ENCODE measurements around the gene YRDC. TPM values are rescaled to one million over a fixed set of nuclear protein-coding genes. Genes with fewer than 3 reads are reported as not detected.

Gene YRDC
- total RNA-seq, 1 donor from 2014 or later = 14.3 TPM

DNA sequence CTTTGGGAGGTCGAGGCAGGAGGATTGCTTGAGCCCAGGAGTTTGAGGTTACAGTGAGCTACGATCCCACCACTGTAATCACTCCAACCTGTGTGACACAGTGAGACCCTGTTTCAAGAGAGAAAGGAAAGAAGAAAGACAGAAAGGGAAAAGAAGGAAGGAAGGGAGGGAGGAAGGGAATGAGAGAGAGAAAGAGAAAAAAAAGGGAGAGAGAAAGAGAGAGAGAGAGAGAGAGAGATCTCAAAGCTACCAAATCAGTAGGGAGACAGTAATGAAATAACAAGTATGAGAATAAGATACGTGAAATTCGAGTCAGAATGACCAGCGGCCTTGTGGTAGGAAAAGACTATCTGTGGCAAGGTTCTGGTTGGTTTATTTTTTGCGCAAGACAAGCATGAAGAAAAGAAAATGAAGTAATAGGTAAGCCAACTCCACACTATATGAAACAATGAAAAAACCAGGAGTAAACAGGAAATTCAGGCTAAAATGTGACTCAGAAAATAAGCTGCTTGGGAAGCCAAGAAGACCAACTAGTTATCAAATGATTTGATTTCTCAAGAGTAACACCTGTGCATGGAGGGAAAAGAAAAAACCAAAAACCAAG, 42.4 kb upstream of the YRDC start:
- no peak overlapping the region for H3K4me3 Mint-ChIP-seq (ENCODE audit: unreplicated experiment)
- H3K9me3 Mint-ChIP-seq (ENCODE audit: unreplicated experiment) = no peaks in the 10 kb centered on the region
- H3K4me1 Mint-ChIP-seq (ENCODE audit: unreplicated experiment) = peaks cover 14% of the 10 kb centered on the region
- no peak overlapping the region for H3K27ac Mint-ChIP-seq (ENCODE audit: unreplicated experiment)
- H3K27me3 Mint-ChIP-seq (ENCODE audit: unreplicated experiment) = no peaks in the 10 kb centered on the region
- TF ChIP-seq, protein P1, sequence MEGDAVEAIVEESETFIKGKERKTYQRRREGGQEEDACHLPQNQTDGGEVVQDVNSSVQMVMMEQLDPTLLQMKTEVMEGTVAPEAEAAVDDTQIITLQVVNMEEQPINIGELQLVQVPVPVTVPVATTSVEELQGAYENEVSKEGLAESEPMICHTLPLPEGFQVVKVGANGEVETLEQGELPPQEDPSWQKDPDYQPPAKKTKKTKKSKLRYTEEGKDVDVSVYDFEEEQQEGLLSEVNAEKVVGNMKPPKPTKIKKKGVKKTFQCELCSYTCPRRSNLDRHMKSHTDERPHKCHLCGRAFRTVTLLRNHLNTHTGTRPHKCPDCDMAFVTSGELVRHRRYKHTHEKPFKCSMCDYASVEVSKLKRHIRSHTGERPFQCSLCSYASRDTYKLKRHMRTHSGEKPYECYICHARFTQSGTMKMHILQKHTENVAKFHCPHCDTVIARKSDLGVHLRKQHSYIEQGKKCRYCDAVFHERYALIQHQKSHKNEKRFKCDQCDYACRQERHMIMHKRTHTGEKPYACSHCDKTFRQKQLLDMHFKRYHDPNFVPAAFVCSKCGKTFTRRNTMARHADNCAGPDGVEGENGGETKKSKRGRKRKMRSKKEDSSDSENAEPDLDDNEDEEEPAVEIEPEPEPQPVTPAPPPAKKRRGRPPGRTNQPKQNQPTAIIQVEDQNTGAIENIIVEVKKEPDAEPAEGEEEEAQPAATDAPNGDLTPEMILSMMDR (IDR thresholded peaks at IDR 0.05) = no peak
- no peak for DNase-seq (ENCODE audit: extremely low spot score, unreplicated experiment)
- H3K36me3 Mint-ChIP-seq (ENCODE audit: unreplicated experiment) = peaks cover 10% of the 10 kb centered on the region

DNA sequence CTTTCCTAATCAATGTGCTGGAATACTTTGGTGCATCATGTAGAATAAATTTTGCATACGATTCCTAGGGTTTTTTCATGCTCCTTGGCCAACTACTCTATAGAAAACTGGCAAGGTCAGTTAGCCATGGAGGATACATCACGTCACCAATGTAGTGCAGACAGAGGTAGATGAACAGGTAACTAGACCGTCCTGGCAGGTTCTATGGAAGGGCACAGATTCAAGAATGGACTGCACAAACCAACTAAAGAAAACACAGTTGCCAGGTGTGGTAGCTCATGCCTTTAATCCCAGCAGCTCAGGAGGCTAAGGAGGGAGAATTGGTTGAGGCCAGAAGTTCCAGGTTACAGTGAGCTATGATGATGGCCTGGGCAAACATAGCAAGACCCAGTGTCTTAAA, 41.5 kb upstream of the YRDC start:
- peaks cover 9% of the 10 kb centered on the region for H3K4me1 Mint-ChIP-seq (ENCODE audit: unreplicated experiment)
- no peak overlapping the region for H3K4me3 Mint-ChIP-seq (ENCODE audit: unreplicated experiment)
- no peak overlapping the region for H3K27ac Mint-ChIP-seq (ENCODE audit: unreplicated experiment)
- TF ChIP-seq, protein P1 (IDR thresholded peaks at IDR 0.05) = no peak
- peaks cover 16% of the 10 kb centered on the region for H3K36me3 Mint-ChIP-seq (ENCODE audit: unreplicated experiment)
- no peaks in the 10 kb centered on the region for H3K27me3 Mint-ChIP-seq (ENCODE audit: unreplicated experiment)
- H3K9me3 Mint-ChIP-seq (ENCODE audit: unreplicated experiment) = no peaks in the 10 kb centered on the region
- DNase-seq (ENCODE audit: extremely low spot score, unreplicated experiment) = no peak

DNA sequence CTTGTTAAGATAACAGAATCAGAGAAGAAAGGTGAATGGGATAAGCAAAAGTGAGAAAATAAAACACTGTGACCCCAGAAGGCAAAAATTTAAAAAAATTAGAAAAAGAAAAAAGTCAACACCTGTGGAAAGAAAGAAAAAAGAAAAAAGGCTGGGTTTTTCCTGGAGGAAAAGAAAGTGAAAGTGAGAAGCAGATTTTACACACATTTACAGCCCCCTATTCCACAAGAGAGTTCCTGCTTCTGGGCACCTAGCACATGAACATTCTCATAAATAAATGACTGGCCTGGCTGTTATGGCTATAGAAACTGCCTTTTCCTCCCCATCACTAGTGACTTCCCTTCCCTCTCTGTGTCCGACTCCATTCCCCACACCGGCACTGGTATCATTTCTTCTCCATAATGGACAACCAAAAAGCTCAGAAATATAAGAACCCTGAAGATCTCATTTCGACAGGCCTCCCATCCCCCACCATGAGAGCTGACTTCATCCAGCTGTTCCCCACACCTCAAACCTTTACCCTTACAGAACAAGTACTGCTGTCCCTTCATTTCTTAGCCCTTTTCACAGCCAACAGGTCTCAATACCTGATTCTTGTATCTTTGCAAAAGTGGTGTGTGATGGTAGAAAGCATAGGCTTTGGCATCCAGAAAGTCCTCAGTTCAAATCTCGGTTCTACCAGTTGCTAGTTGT, 38.8 kb upstream of the YRDC start:
- peak overlapping the region; percentile 35 for H3K27ac Mint-ChIP-seq (ENCODE audit: unreplicated experiment)
- TF ChIP-seq, protein P1 (IDR thresholded peaks at IDR 0.05) = no peak
- no peaks in the 10 kb centered on the region for H3K9me3 Mint-ChIP-seq (ENCODE audit: unreplicated experiment)
- H3K27me3 Mint-ChIP-seq (ENCODE audit: unreplicated experiment) = no peaks in the 10 kb centered on the region
- H3K36me3 Mint-ChIP-seq (ENCODE audit: unreplicated experiment) = peaks cover 6% of the 10 kb centered on the region
- peaks cover 6% of the 10 kb centered on the region for H3K4me1 Mint-ChIP-seq (ENCODE audit: unreplicated experiment)
- no peak overlapping the region for H3K4me3 Mint-ChIP-seq (ENCODE audit: unreplicated experiment)
- DNase-seq (ENCODE audit: extremely low spot score, unreplicated experiment) = no peak

DNA sequence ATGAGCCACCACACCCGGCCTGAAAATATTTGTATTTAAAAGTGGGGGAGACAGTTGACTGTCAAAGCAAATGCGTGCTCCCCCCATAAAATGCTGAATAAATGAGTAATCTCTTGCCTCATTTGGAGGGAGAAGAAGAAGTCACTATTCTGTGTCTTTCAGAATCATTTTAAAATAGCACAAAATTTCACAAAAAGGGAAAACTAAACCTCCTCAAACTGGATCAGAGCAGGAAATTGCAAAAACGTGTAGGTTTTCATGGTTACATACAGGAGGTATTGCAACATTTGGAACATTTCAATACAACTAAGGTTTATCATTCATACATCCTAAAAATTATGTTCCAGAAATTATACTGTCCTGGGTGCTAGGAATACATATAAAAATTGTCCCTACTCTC, 37.8 kb upstream of the YRDC start:
- TF ChIP-seq, protein P1 (IDR thresholded peaks at IDR 0.05) = no peak
- no peak for DNase-seq (ENCODE audit: extremely low spot score, unreplicated experiment)
- H3K27me3 Mint-ChIP-seq (ENCODE audit: unreplicated experiment) = no peaks in the 10 kb centered on the region
- no peak overlapping the region for H3K4me3 Mint-ChIP-seq (ENCODE audit: unreplicated experiment)
- H3K36me3 Mint-ChIP-seq (ENCODE audit: unreplicated experiment) = peaks cover 8% of the 10 kb centered on the region
- H3K4me1 Mint-ChIP-seq (ENCODE audit: unreplicated experiment) = peaks cover 6% of the 10 kb centered on the region
- no peak overlapping the region for H3K27ac Mint-ChIP-seq (ENCODE audit: unreplicated experiment)
- H3K9me3 Mint-ChIP-seq (ENCODE audit: unreplicated experiment) = no peaks in the 10 kb centered on the region

DNA sequence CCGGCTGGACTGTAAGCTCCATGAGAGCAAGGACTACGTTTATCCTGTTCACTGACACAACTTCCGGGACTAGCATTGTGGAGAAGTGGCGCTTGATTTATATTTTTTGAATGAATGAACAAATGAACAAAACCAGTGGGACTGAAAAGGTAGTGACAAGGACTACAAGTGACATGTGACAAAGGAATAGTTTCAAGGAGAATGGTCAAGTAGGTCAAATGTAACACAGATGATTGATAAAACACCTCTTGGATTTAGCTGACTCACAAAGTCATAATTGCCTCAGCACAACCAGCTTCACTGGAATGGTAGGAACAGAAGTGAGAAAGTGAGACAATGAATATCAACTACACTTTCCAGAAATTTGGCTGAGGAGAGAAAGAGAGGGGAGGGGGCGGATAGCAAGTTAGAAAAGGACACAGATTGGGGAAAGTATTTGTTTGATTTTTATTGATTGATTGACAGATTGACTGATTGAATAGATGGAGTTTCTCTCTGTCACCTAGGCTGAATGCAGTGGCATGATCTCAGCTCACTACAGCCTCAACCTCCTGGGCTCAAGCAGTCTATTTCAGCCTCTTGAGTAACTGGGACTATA, 37.1 kb upstream of the YRDC start:
- peaks cover 6% of the 10 kb centered on the region for H3K4me1 Mint-ChIP-seq (ENCODE audit: unreplicated experiment)
- TF ChIP-seq, protein P1 (IDR thresholded peaks at IDR 0.05) = no peak
- peaks cover 12% of the 10 kb centered on the region for H3K36me3 Mint-ChIP-seq (ENCODE audit: unreplicated experiment)
- H3K9me3 Mint-ChIP-seq (ENCODE audit: unreplicated experiment) = no peaks in the 10 kb centered on the region
- H3K4me3 Mint-ChIP-seq (ENCODE audit: unreplicated experiment) = no peak overlapping the region
- DNase-seq (ENCODE audit: extremely low spot score, unreplicated experiment) = no peak
- no peaks in the 10 kb centered on the region for H3K27me3 Mint-ChIP-seq (ENCODE audit: unreplicated experiment)
- no peak overlapping the region for H3K27ac Mint-ChIP-seq (ENCODE audit: unreplicated experiment)
